GM19043 (cell line): ENCODE measurements around the gene SS18L1.

Experiments
- ATAC-seq: cut with Tn5 transposase; IDR thresholded peaks from one replicate; pipeline ENCODE4 v1.9.1; 2021; ENCODE audit warnings: low read depth; ENCODE audit not compliant: unreplicated experiment

SS18L1 gene

DNA sequence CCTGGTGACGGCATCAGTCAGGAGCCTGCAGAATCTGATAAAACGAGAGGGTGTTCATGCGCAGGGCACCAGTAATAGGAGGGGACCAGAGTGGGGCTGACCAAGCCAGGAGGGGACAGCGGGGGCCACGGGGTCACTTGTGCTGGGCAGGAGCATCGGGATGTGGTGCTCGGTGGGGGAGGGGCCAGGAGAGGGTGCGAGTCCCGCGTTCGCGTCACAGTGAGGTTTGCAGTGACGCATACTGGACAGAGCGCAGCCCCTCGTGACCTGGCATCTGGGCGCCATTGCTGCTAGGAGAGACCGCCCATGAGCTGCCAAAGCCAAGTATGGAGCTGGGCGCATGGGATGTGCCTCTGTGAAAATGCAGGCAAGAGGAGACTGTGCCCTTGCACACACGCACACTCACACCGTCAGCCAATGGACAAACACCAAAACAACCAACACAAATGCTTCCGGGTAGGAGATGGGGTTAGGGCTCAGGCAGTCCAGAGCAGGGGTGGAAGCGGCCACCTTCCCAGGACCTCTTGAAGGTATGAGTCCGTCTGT lies 25.4 kb downstream of the SS18L1 start:
- ATAC-seq = no peak

DNA sequence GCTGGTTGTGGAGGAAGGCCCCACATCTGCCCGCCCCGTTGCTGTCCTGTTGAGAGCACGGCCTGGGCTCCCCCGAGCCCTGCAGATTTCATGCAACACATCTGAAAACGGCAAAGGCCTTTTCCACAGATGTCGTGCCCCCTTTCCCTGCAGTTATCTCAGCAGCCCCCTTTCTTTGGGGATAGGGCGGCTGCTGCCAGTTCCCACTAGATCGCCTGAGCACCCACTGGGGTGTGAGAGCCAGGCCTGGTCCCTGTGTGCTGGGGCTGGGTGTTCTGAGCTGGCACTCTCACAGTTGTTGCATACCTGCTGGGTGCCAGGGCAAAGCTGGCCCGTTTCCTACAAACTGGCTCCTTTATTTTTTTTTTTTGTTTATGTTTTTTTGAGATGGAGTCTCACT lies 27.0 kb downstream of the SS18L1 start:
- no peak for ATAC-seq

DNA sequence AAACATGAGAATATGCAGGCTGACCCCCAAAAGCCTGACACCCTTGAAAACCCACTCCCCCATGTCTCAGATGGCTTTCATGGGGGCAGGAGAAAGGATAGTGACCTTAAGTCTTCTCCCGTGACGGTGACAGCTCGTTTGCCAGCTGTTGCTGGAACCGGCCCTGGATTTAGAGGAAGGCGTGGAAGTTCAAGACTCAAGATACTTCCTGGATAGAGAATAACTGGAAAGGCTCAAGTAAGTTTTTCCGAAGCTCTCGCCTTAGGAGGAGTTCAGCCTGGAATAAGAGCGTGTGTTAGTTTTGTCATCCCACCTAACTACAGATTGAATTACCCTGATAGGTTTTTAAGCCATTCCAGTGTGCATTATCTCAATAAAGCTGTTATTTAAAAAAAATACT lies 27.7 kb downstream of the SS18L1 start:
- no peak for ATAC-seq

DNA sequence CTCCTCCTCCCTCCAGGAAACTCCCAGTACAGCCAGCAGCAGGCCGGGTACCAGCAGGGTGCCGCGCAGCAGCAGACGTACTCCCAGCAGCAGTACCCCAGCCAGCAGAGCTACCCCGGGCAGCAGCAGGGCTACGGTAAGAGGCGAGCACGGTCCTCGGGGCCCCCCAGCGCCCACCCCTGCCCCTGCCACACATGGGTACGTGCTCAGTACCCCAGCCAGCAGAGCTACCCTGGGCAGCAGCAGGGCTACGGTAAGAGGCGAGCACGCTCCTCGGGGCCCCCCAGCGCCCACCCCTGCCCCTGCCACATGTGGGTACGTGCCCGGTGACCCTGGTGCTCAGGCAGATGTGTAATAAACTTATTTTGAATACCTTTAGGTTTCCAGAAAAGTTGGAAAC lies 29.1 kb downstream of the SS18L1 start:
- ATAC-seq = no peak

DNA sequence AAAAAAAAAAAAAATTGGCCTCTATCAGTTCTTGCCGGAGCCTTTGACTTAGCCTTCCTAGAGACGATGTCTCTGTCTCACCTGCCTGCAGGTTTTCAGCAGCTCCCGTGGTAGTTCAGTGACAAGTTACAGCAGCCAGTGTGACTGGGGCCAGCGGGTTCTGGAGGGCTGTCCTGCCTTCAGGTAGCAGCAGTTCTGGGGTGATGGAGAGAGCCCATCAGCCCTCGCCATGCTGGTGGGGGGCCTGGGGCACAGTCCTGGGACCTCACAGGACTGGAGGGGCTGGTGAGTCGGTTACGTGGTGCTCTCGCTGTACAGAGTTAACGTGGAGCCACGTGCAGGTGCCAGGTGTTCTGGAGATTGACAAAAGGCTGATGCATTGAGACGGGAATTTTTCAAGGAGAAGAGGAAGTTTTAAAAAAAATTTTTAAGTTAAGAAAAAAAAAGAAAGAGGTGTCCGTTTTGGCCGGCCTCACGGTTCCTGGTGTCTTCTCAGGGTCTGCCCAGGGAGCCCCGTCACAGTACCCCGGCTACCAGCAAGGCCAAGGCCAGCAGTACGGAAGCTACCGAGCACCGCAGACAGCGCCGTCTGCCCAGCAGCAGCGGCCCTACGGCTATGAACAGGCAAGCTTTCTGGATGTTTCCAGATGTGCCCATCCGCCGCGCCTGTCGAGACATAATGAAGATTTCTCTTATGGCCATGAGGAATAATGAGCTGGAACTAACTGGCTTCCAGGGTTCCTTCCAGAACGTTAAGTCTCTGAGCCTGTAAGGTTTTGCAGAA lies 30.6 kb downstream of the SS18L1 start:
- ATAC-seq = no peak

DNA sequence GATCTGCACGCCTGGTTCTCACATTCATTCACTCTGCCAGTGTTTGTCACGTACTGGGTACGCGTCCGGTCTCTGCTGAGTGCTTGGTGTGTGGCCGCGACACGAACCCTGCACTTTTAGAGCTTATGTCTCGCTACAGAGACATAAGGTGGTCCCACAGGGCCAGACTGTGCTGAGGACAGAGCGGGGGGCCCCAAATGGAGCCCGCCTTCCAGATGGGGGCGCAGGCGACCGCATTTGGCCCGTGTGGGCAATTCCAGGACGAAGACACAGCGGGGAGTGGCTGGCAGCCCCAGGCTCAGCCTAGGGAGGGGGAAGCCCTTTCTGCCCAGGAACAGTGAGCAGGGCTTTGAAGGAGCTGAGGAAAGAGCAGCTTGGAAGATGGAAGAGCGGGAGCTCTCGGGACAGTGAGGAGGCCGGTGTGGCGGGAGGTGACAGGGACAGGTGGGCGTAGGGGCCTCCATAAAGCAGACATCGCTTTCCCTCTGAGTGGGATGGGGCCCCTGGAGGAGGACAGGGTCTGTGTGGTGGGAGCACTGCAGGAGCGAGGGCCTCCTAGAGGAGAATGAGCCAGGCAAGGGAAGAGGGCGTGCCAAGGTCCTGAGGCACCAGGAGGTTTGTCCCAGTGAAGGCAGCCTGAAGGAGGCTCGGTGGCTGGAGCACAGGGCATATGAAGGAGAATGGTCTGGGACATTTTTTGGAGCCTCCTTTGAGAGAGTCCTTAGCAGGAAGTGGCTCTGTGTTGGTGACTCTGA lies 31.5 kb downstream of the SS18L1 start:
- ATAC-seq = no peak

DNA sequence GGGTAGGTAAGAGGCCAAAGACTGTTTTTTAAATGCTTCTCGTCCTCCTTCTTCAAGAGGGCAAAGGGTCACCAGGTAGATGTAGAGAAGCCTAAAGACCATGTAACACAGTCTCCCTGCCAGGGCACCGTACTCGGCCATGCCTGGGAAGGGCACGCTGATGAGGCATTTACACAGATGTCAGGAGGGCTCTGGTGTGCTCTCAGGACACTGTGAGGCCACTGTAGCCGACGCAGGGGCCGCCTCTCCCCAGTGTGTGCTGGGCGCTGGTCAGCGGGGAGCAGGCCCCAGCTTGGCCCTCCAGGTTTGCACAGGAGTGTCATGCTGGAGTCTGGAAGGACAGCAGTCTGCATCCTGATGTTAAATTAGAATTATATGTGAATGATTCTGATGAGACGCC lies 32.1 kb downstream of the SS18L1 start:
- no peak for ATAC-seq

DNA sequence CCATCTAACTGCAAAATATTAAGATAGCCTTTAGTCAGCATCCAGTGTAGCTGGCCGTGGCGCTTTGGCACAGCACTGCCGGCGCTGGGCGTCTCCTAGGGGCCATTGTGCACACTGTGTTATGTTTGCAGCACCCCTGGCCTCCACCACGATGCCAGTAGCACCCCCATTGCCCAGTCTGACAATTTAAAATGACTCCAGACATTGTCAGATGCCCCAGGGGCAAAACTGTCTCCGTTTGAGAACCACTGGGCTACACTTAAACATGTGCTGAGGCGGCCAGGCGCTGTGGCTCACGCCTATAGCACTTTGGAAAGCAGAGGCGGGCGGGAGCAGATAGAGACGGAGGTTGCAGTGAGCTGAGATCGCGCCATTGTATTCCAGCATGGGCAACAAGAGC lies 33.3 kb downstream of the SS18L1 start:
- no peak for ATAC-seq

DNA sequence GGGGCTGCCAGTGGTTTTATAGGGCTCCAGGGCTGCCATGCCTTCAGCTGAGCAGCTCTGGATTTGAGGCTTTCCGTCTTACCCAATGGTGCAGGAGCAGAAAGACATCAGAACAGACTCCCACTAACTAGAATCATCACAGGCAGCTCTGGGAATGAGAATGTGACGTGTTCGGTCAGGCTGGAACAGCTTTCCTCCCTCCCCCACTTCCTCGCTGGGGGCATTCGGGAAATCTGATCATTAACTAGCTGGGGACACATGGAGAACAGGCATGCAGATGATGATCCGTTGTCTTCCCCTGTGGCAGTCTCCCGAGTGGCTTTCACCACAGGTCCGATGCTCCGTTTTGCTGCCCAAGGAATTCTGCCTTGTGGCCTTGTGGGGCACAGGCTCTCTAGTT lies 33.7 kb downstream of the SS18L1 start:
- ATAC-seq = no peak

DNA sequence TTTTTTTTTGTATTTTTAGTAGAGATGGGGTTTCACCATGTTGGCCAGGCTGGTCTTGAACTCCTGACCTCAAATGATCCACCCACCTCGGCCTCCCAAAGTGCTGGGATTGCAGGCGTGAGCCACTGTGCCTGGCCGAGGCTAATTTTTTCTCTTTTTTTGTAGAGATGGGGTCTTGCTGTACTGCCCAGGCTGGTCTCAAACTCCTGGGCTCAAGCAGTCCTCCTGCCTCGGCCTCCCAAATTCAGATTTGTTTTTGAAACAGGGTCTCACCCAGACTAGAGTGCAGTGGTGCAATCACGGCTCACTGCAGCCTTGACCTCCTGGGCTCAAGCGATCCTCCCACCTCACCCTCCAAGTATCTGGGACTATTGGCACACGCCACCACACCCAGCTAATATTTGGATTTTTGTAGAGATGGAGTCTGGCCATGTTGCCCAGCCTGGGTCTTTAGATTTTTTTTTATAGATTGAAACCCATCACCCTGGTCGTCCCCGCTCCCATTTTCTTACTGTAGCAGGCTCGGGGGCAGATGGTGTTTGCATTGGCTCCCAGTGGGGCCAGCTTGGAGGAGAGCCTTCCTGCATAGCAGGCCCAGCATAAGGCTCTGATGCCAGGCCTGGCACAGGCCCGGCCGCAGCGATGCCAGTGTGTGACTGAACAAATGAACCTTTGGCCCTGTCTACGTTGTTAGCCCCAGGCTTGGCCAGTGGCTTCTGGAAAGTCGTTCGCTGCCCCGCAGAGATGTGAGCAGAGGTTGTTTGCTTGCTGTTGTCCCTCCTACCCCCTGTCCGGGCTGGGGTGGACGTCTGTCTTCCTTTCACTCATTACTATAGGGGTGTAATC lies 35.0 kb downstream of the SS18L1 start:
- no peak for ATAC-seq

DNA sequence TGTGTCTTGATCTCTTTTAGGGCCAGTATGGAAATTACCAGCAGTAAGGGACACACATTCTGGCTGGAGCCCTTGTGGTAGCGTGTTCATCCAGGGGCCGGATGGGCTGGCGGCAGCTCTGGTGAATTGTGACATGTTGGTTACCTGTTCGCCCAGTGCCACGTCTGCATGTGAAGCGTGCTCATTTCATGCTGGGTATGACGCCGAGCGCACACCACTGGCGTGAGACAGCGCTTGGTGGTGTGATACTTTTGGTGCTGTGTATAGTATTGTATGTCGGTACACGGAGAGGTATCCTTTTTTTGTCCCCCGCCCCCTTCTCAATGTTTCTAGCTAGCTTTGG lies 35.6 kb downstream of the SS18L1 start:
- ATAC-seq = no peak

DNA sequence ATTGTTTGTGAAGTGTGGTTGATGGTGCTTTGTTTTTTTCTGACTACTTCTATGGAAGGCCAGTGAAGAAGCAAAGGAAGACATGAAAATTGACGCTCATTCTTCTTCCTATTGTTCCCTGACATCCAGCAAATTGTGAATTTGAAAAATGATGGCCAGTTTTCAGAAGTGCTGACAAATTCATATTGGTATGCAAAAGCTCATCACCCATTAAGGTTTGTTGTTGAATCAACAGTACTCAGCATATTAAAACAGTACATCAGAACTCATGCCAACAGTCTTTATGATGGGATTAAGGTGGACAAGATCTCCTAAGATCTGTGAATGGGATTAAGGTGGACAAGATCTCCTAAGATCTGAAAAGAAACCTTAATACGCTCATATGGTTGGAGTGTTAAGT lies 38.2 kb downstream of the SS18L1 start:
- no peak for ATAC-seq

DNA sequence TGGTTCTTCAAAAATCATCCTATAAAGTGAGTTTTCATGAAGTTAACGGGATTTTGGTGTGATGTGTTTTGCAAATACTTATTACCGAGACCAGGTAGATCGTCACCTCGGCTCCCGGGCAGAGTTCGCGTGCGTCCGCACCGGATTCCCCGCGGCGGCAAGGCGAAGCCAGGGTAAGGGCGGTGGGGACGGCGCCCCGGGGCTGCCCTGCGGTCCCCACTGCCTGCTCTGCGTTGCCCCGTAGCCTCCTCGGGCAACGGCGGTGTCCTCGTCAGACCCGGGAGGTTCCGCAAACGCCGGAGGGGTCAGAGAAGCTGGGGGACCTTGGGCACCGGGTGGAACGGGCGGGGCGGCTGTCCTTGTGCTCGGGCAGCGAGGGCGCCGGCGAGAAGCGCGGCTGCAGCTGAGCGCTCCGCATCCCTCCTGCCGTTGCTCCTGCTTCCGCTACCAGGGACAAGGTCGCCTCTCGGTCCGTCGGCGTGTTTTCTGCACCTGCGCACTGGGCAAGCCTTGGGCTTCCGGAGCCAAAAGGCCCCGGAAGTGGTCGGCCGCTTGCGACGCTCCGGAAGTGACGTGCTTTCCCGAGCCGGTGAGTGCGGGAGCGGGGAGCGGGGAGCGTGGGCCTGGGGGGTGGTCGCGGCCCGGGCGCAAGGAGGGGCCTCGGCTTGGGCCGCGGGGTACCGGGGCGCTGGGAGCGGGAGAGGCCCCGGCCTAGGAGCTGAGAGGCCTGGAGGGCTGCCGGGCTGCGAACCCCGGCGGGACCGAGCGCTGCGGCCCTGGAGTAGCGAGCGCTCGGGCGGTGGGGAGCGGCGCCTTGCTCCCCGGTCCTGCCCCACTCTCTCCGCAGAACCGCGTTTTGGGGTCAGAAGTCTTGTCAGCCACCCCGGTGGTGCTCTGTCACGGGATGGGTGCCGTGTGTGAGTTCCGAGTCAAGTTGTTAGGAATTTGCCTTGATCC lies 39.2 kb downstream of the SS18L1 start, which contains the start of gene MTG2:
TSS of gene MTG2 (plus strand) at position 560 of the 957 bp plus-strand sequence. CDS start 10,393 bp downstream, outside the sequence.
- peak; percentile 87 for ATAC-seq

DNA sequence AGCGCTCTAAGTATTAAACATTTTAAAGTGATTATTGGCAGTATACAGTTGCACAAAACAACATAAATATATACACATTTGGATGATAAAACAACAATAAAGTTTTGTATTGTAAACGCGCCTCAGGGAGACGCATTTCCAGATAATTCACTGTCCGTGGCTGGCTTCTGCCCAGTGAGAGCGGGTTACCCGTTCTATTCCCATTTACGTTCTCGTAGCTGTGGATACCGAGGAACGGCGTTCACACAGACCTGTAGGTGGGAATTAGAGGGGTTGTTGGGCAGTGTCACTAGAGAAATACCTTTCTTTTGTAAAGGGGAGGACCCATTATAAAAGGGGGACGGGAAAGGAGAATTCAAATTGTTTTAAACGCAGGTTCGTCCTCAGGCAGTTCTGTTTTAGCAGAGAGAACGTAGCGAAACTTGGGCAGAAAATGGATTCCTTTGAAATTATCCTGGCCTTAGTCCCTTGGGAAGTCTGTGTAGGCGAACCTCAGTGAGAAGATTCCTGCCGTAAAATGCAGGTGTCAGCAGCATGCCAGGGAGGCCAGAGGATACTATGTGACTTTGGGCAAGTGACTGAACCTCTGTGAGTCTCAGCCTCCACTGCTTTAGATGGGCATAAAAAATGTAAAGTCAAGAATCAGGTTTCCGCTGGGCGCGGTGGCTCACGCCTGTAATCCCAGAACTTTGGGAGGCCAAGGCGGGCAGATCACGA lies 40.0 kb downstream of the SS18L1 start:
- ATAC-seq = no peak

DNA sequence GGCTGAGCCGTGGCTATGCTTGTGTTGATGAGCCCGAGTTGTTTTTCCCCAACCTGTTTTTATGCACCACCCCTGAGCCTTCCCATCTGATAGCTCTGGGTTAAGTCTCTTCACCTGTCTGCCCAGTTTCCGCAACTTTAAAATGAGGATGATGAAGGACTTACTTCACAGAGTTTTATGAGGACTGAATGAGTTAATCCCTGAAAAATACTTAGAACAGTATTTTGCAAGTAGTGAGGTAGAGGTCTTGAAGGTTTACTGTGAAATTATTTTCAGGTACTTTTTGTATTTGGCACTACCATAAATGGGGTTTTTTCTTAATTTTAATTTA lies 42.5 kb downstream of the SS18L1 start:
- ATAC-seq = no peak

DNA sequence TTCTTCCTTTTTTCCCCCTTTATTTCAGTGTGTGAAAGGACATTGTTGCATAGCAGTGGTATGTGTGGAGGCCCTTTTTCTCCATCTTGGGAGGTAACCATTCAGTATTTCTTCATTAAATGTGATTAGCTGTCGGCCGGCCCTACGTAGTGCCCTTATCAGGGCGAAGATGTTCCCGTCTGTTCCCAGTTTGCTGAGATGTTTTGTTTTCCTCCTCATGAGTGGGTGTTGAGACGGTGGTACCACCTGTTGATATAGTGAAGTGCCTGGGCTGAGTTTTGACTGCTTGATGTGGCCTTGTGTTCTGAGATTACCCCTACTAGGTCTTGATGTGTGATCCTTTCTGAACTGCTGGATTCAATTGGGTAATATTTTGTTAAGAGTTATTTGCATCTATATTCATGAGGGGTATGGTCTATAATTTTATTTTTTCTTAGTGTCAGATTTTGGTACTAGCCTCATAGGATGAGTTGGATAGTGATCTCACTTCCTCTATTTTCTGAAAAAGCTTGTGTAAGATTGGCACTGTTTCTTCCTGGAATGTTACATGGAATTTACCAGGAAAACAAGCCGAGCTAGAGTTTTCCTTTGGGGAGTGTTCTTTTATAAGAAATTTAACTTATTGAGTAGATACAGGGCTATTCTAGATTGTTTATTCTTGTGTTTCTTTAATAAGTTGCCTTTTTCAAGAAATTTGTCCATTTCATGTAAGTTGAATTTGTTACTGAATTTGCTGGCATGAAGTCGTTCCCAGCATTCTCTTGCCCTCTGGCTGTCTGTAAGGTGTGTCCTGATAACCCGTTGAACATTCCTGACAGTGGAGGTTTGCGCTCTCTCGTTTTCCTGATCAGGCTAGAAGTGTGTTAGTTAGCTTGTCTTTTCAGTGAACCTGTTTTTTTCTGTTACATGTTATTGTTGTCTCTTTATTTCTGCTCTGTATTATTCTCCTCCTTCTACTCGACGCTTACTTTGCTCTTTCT lies 43.6 kb downstream of the SS18L1 start:
- no peak for ATAC-seq

DNA sequence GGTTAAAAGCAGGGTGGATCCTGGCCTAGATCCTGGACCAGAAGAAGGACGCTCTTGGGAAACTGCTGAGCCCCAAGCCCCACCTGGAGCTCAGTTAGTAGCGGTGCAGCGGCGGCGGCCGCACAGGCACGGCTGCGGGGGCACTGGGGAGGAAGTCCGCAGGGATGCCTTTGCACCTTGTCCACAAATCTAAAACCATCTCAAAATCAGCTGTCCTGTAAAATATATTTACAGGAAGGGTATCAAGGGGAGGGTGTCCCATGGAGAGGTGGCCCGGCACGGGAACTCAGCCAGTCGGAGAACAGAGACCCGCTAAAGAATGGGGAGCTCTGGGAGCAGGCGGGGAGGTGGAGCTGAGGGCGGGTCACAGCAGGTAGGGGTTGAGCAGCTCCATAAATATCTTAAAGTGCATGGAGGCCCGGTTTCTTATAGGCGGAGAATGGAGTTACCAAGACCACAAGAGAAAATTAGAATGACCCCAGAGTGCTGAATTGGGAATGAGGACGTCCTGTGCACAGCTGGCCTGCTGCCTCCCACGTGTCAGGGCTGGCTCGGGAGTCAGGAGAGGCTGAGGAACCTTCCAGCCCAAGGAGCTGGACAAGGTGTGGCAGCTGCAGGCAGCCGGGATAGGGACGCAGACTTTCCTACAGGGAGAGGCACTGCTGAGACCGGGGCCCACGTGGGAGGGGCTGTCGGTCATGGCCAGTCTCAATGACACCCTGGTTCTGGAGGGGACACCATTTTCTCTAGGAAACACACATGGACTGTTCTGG lies 47.3 kb downstream of the SS18L1 start:
- no peak for ATAC-seq
